K562 (cell line): ENCODE results near the gene CTIF. TPM values are rescaled to one million over a fixed set of nuclear protein-coding genes. Genes with fewer than 3 reads are reported as not detected.

Experiments
- ATAC-seq: fragments of 200-7000 bp; cut with Tn5 transposase; 3 replicates; pipeline ENCODE4 v1.9.1; 2020; ENCODE audit warnings: moderate library complexity
- BruUV-seq: library from RNA; stranded (reverse); fragments of 400-500 nt; replicated peaks from 2 replicates; lab custom pipeline; 2021; lab: Mats Ljungman, UMichigan
- CTCF ChIA-PET: fragments of 300-600 bp; formaldehyde crosslinking; extraction: SDS; loops from one replicate; lab custom pipeline; 2021; ENCODE audit warnings: low intra/inter-chr PET ratio; lab: Yijun Ruan, JAX
- POLR2A ChIA-PET: fragments of 300-600, 350-650 bp; sonication (Branson Sonifier 250); formaldehyde crosslinking; extraction: SDS; loops from one replicate; lab custom pipeline; 2021; ENCODE audit warnings: antibody characterized with exemption, inconsistent platforms; lab: Yijun Ruan, JAX
- DNase-seq, 4 experiments: peaks; one replicate each; pipeline versions ENCODE4 v3.0.0 to v3.0.0-alpha.2; 2011 to 2018; ENCODE audit warnings: low spot score in 3 of 4, mixed read lengths in 3 of 4; ENCODE audit errors: extremely low read depth in 1 of 4
- FAIRE-seq: peaks from 2 replicates; lab custom pipeline; 2011; peaks lifted over from hg19 to GRCh38; lab: Jason Lieb, UNC
- H2AFZ ChIP-seq: 2 replicates; pipeline ENCODE4 v1.6.0; 2011; ENCODE audit warnings: low read depth, low read length, control low read depth, inconsistent platforms
- H3K27ac ChIP-seq: fragments of 200-600 bp; 3 replicates; pipeline ENCODE4 v1.8.0; 2011; ENCODE audit warnings: low read depth, mild to moderate bottlenecking, control low read depth, inconsistent platforms, low read length, moderate library complexity, mixed read lengths; ENCODE audit errors: extremely low read depth
- H3K27me3 ChIP-seq, 2 experiments: fragments of 300-600 bp in 1 of 2; 2 replicates in 1 of 2; 3 replicates in 1 of 2; pipeline versions ENCODE4 v1.6.0 to v1.8.0; 2011; ENCODE audit warnings: inconsistent platforms in 2 of 2, low read length in 2 of 2, mild to moderate bottlenecking in 1 of 2, mixed read lengths in 1 of 2, moderate library complexity in 1 of 2; ENCODE audit not compliant: control insufficient read depth in 2 of 2, insufficient read depth in 2 of 2
- H3K36me3 ChIP-seq: fragments of 300-600 bp; 3 replicates; pipeline ENCODE4 v1.8.0; 2011; ENCODE audit warnings: mild to moderate bottlenecking, low read length, inconsistent platforms; ENCODE audit not compliant: control insufficient read depth, insufficient read depth
- H3K4me1 ChIP-seq, 2 experiments: fragments of 200-600 bp in 1 of 2; replicated peaks in 1 of 2; 2 replicates in 1 of 2; 3 replicates in 1 of 2; pipeline versions ENCODE4 v1.5.1 to v1.8.0; 2011; ENCODE audit warnings: inconsistent platforms in 2 of 2, low read length in 2 of 2, mild to moderate bottlenecking in 1 of 2, mixed read lengths in 1 of 2, moderate library complexity in 1 of 2; ENCODE audit not compliant: control insufficient read depth in 2 of 2, insufficient read depth in 2 of 2
- H3K4me2 ChIP-seq: 2 replicates; pipeline ENCODE4 v1.6.1; 2011; ENCODE audit warnings: low read length, control low read depth, inconsistent platforms, mixed read lengths; ENCODE audit not compliant: insufficient read depth
- H3K4me3 ChIP-seq: fragments of 200-600 bp; sonication (generic), shearing (Covaris generic); 2 replicates; pipeline ENCODE4 v1.5.1; 2016; ENCODE audit warnings: control low read depth, inconsistent platforms
- H3K79me2 ChIP-seq: fragments of 200-600 bp; 3 replicates; pipeline ENCODE4 v1.8.0; 2011; ENCODE audit warnings: low read length, inconsistent platforms; ENCODE audit not compliant: control insufficient read depth, insufficient read depth
- H3K9ac ChIP-seq, 2 experiments: 2 replicates each; pipeline versions ENCODE4 v1.6.0 to v1.6.1; 2011; ENCODE audit warnings: low read depth in 2 of 2, low read length in 2 of 2, control low read depth in 1 of 2, inconsistent platforms in 1 of 2, mild to moderate bottlenecking in 1 of 2, mixed read lengths in 1 of 2; ENCODE audit not compliant: insufficient read depth in 1 of 2
- H3K9me1 ChIP-seq: one replicate; pipeline ENCODE4 v1.6.0; 2011; ENCODE audit warnings: inconsistent platforms, mild to moderate bottlenecking, low read length, moderate library complexity; ENCODE audit not compliant: control insufficient read depth, insufficient read depth
- H3K9me3 ChIP-seq: replicated peaks from 2 replicates; pipeline ENCODE4 v1.5.1; 2011; ENCODE audit warnings: low read depth, low read length, inconsistent platforms; ENCODE audit not compliant: control insufficient read depth, insufficient read depth
- H4K20me1 ChIP-seq: replicated peaks from 2 replicates; pipeline ENCODE4 v1.6.1; 2011; ENCODE audit warnings: low read length, inconsistent platforms, mixed read lengths; ENCODE audit not compliant: control insufficient read depth, insufficient read depth
- E2F6 ChIP-seq, 2 experiments: IDR thresholded peaks; 2 replicates each; pipeline ENCODE4 v1.6.1; 2011; ENCODE audit warnings: borderline replicate concordance in 1 of 2, control low read depth in 1 of 2, low read depth in 1 of 2, low read length in 1 of 2, mild to moderate bottlenecking in 1 of 2, mixed read lengths in 1 of 2, moderate library complexity in 1 of 2; ENCODE audit not compliant: insufficient read depth in 1 of 2, insufficient read length in 1 of 2, poor library complexity in 1 of 2, severe bottlenecking in 1 of 2; ENCODE audit errors: extremely low read depth in 1 of 2
- FOXK1 ChIP-seq: sonication (generic); formaldehyde crosslinking; IDR thresholded peaks from 2 replicates; pipeline ENCODE4 v1.8.0; 2022; ENCODE audit warnings: missing genetic modification reagents, mild to moderate bottlenecking, borderline replicate concordance
- HMGXB4 ChIP-seq: sonication (generic); formaldehyde crosslinking; IDR thresholded peaks from 2 replicates; pipeline ENCODE4 v1.8.1; 2023; ENCODE audit warnings: mild to moderate bottlenecking, missing genetic modification reagents
- KDM5B ChIP-seq: fragments of 200-600 bp; sonication (generic); IDR thresholded peaks from 2 replicates; pipeline ENCODE4 v1.6.1; 2012; ENCODE audit warnings: low read depth, mild to moderate bottlenecking, moderate library complexity, low read length, control low read depth, inconsistent platforms; ENCODE audit not compliant: insufficient replicate concordance
- POLR2AphosphoS5 ChIP-seq: IDR thresholded peaks from 2 replicates; pipeline ENCODE4 v1.6.1; 2011; ENCODE audit warnings: mild to moderate bottlenecking, low read depth, low read length, moderate library complexity; ENCODE audit not compliant: control insufficient read depth, insufficient read depth
- RBBP5 ChIP-seq: fragments of 200-600 bp; sonication (generic); IDR thresholded peaks from 2 replicates; pipeline ENCODE4 v1.6.1; 2012; ENCODE audit warnings: borderline replicate concordance, mild to moderate bottlenecking, low read length, control low read depth, inconsistent platforms; ENCODE audit not compliant: insufficient read depth, poor library complexity, severe bottlenecking
- SP1 ChIP-seq: sonication (generic); formaldehyde crosslinking; IDR thresholded peaks from 2 replicates; pipeline ENCODE4 v1.8.1; 2022; ENCODE audit warnings: mild to moderate bottlenecking, missing genetic modification reagents
- TAF1 ChIP-seq: IDR thresholded peaks from 2 replicates; pipeline ENCODE4 v1.6.1; 2011; ENCODE audit warnings: mild to moderate bottlenecking, low read length, moderate library complexity; ENCODE audit not compliant: insufficient read depth, control insufficient read depth, severe bottlenecking; ENCODE audit errors: extremely low read depth
- ZNF124 ChIP-seq: sonication (generic); formaldehyde crosslinking; IDR thresholded peaks from 2 replicates; pipeline ENCODE4 v1.8.1; 2022; ENCODE audit warnings: missing genetic modification reagents
- ZNF280B ChIP-seq: fragments of 250-450 bp; sonication (Bioruptor Pico); IDR thresholded peaks from 2 replicates; pipeline ENCODE4 v1.5.1; 2021; ENCODE audit warnings: mild to moderate bottlenecking
- WGBS: fragments of 100-300 bp; shearing (Covaris generic); methylation state at CpG from one replicate; pipeline ENCODE4 v1.1.6; 2016; ENCODE audit warnings: low coverage, mixed read lengths; ENCODE audit not compliant: insufficient coverage; ENCODE audit errors: missing lambda C conversion rate; 5-methylcytosine and 5-hydroxymethylcytosine counted together
- in situ Hi-C: fragments of 300-500 bp; cut with MboI; formaldehyde crosslinking; loops from 4 replicates; pipeline ENCODE4 v1.15.0; 2018; ENCODE audit warnings: inconsistent platforms, mixed read lengths
- intact Hi-C: fragments of 100-400 bp; cut with micrococcal nuclease; formaldehyde crosslinking; loops from 2 replicates; pipeline ENCODE4 v1.14.2; 2022
- polyA plus RNA-seq, 8 experiments: library from polyadenylated mRNA; depleted of rRNA in 4 of 8; stranded (reverse) in 5 of 8; unstranded in 3 of 8; fragments of >200 nt; fragmentation: Nextera tagmentation in 2 of 8; fragmentation: Illumina TruSeq in 1 of 8; extraction: Ambion mirVana in 2 of 8; extraction: Trizol in 1 of 8; gene quantifications; 2 replicates each; pipeline versions ENCODE4 v1.2.1 to v1.2.3, GENCODE V29; 2011 to 2014; ENCODE audit warnings: inconsistent platforms in 1 of 8, missing spikeins in 1 of 8
- total RNA-seq, 7 experiments: library from RNA; depleted of rRNA in 6 of 7; stranded (reverse); fragments of >200 nt in 6 of 7; fragmentation: Illumina TruSeq in 2 of 7; extraction: Trizol in 2 of 7; gene quantifications; 2 replicates each; pipeline versions ENCODE4 v1.2.1 to v1.2.3, GENCODE V29; 2011 to 2021; ENCODE audit warnings: low replicate concordance in 1 of 7

Gene CTIF
- total and polyA plus RNA-seq, 9 of the 15 experiments (the other 6 are each of a cell fraction or from before 2014, with no cell fraction given) = 0.17 to 11.5 (median 2.2) TPM

DNA sequence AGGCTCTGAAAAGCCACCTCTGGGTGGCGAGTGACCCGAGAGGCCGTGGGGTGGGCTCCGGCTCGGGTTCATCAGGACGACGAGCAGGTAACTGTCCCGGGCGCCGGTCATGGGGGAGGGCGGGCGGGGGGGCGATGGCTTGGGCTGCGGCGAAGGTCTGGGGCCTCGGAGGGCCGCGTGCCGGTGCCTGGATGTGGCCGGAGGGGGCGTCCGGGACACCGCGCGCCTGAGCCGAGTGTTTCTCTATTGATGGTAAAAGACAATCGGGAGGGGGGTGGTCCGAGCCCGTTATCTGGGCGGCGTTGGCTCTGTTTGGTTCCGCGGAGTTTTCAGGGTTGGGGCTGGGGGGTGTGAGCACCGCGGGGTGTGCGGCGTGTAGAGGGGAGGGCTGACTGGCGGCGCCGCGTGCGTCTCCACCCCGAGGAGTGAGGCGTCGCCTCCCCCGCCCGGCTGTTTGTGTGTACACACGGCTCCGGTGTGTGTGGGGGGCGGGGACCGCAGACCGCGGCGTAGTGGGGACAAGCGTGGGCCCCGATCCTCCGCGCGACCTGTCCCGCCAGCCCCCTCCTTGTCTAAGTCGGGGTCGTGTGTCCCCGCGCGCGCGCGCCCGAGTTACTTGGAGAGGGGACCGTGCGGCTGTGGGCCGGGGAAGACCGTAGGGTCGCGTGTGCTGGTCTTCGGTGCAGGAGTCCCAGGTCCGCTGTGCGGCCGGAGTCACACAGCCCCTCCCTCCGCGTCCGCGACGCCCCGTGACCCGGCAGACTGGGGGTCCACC, 1.6 kb downstream of the CTIF start (continued):
- peak; percentile 40 to 83 for TF ChIP-seq E2F6 (IDR thresholded peaks at IDR 0.05; ENCODE audit: borderline replicate concordance in 1 of 2, extremely low read depth in 1 of 2, insufficient read depth in 1 of 2, insufficient read length in 1 of 2, low read depth in 1 of 2, low read length in 1 of 2, poor library complexity in 1 of 2, severe bottlenecking in 1 of 2)
- no peak for TF ChIP-seq ZNF280B

- in situ Hi-C loops (no loop called here), intact Hi-C loops (loop anchor here (10.0 kb wide), 1 partner anchor 64 kb away; no protein-coding TSS in a partner anchor)
- H3K79me2 ChIP-seq = peaks cover 30% of the 10 kb centered on the region
- FAIRE-seq (no peak), DNase-seq (peak; percentile 27 to 73 (median 48)), ATAC-seq (peak; percentile 75)
- H3K4me2 ChIP-seq = peak overlapping the region; percentile 79
- ChIA-PET CTCF (interaction anchor here (0.6 kb wide), 1 partner anchor 380 kb away, joined by 3 read pairs; no protein-coding TSS in a partner anchor), POLR2A (no interaction called here)
- H3K36me3 ChIP-seq = no peaks in the 10 kb centered on the region
- H3K4me1 ChIP-seq = peaks cover 39 to 48% of the 10 kb centered on the region in 2 experiments
- H3K27me3 ChIP-seq = no peaks in the 10 kb centered on the region
- no peaks in the 10 kb centered on the region for H3K9me1 ChIP-seq
- H2AFZ ChIP-seq = peak overlapping the region; percentile 81
- no TSS peak for BruUV-seq
- H4K20me1 ChIP-seq = no peaks in the 10 kb centered on the region
- H3K9me3 ChIP-seq = no peaks in the 10 kb centered on the region
- WGBS = 8% methylated on average over 24 of the region's 62 CpGs
- peak overlapping the region; percentile 83 for H3K27ac ChIP-seq
- H3K4me3 ChIP-seq = peak overlapping the region; percentile 62
- H3K9ac ChIP-seq = peak overlapping the region; percentile 71 to 94
- TF ChIP-seq ZNF124 (CRISPR knock-in tag) = no peak
- peak; percentile 41 for TF ChIP-seq RBBP5
- no peak for TF ChIP-seq FOXK1 (CRISPR knock-in tag)
- peak; percentile 61 for TF ChIP-seq TAF1
- 0 out of 2 replicates have a peak, but pooled peaks have one; percentile 15 for TF ChIP-seq POLR2AphosphoS5
- TF ChIP-seq SP1 (CRISPR knock-in tag) = 0 out of 2 replicates have a peak, but pooled peaks have one; percentile 18
- no peak for TF ChIP-seq HMGXB4 (CRISPR knock-in tag)
- peak; percentile 6 for TF ChIP-seq KDM5B
These were observed 2.4 kb downstream of the CTIF start for GRCh38 chr18:48541026-48541746.
